Karpas-422 (cell line): ENCODE data around the gene ZNF341. TPM values are rescaled to one million over a fixed set of nuclear protein-coding genes. Genes with fewer than 3 reads are reported as not detected.

Experiments used
- DNase-seq: peaks from one replicate; pipeline ENCODE4 v3.0.0-alpha.2; 2015
- H2AFZ ChIP-seq: fragments of 200-600 bp; sonication (generic); 2 replicates; pipeline ENCODE4 v1.6.1; 2014; ENCODE audit warnings: antibody characterized with exemption, low read length, mixed read lengths
- H3K27ac ChIP-seq: fragments of 200-600 bp; sonication (generic); 2 replicates; pipeline ENCODE4 v1.5.1; 2014; ENCODE audit warnings: mild to moderate bottlenecking, low read length, moderate library complexity
- H3K27me3 ChIP-seq: fragments of 200-600 bp; sonication (generic); 2 replicates; pipeline ENCODE4 v1.6.1; 2014; ENCODE audit warnings: low read length, mixed read lengths
- H3K36me3 ChIP-seq: fragments of 200-600 bp; sonication (generic); 2 replicates; pipeline ENCODE4 v1.6.1; 2014; ENCODE audit warnings: low read length, mixed read lengths; ENCODE audit not compliant: insufficient read depth
- H3K4me1 ChIP-seq: fragments of 200-600 bp; sonication (generic); 2 replicates; pipeline ENCODE4 v1.6.1; 2014; ENCODE audit warnings: mild to moderate bottlenecking, low read length, mixed read lengths
- H3K4me2 ChIP-seq: fragments of 200-600 bp; sonication (generic); 2 replicates; pipeline ENCODE4 v1.6.1; 2014; ENCODE audit warnings: low read length, low read depth, mild to moderate bottlenecking; ENCODE audit not compliant: poor library complexity, severe bottlenecking
- H3K4me3 ChIP-seq: fragments of 200-600 bp; sonication (generic); 2 replicates; pipeline ENCODE4 v1.5.1; 2014; ENCODE audit warnings: mild to moderate bottlenecking, antibody characterized with exemption, low read length, mixed read lengths
- H3K79me2 ChIP-seq: fragments of 200-600 bp; sonication (generic); 2 replicates; pipeline ENCODE4 v1.6.1; 2014; ENCODE audit warnings: mild to moderate bottlenecking, low read length, mixed read lengths
- H3K9ac ChIP-seq: fragments of 200-600 bp; sonication (generic); 2 replicates; pipeline ENCODE4 v1.6.0; 2014; ENCODE audit warnings: low read length
- H3K9me2 ChIP-seq: fragments of 200-600 bp; sonication (generic), shearing (Covaris generic); replicated peaks from 2 replicates; pipeline ENCODE4 v1.6.0; 2014; ENCODE audit warnings: mild to moderate bottlenecking, low read length, moderate library complexity; ENCODE audit not compliant: insufficient read depth
- H3K9me3 ChIP-seq: fragments of 300-700, 200-600 bp; sonication (generic); 2 replicates; pipeline ENCODE4 v1.6.1; 2014; ENCODE audit warnings: low read length, mixed read lengths
- H4K20me1 ChIP-seq: fragments of 200-600 bp; sonication (generic); 2 replicates; pipeline ENCODE4 v1.6.1; 2014; ENCODE audit warnings: mild to moderate bottlenecking, antibody characterized with exemption, low read length, low read depth; ENCODE audit not compliant: insufficient read depth
- total RNA-seq: library from RNA; depleted of rRNA; stranded (reverse); fragments of >200 nt; shearing (Covaris generic); gene quantifications from 2 replicates; pipeline ENCODE4 v1.2.3, GENCODE V29; 2014; ENCODE audit warnings: low replicate concordance

The ZNF341 gene
- total RNA-seq, 1 experiment from 2014 or later: 3.0 TPM

GRCh38 chr20:33830371-33830770 lies 98.6 kb downstream of the ZNF341 start:
- H3K9me2 ChIP-seq: no peaks in the 10 kb centered on the region
- no peak overlapping the region for H2AFZ ChIP-seq
- no peak overlapping the region for H3K9ac ChIP-seq
- H3K4me3 ChIP-seq: no peak overlapping the region
- peaks cover 14% of the 10 kb centered on the region; the same call in 1 of the 2 replicates for H4K20me1 ChIP-seq
- peaks cover 6% of the 10 kb centered on the region; the same call in 1 of the 2 replicates for H3K36me3 ChIP-seq
- no peak overlapping the region for H3K27ac ChIP-seq
- no peak for DNase-seq
- H3K9me3 ChIP-seq: no peaks in the 10 kb centered on the region
- no peaks in the 10 kb centered on the region for H3K27me3 ChIP-seq
- no peak overlapping the region for H3K4me2 ChIP-seq
- peaks cover 98% of the 10 kb centered on the region for H3K79me2 ChIP-seq
- H3K4me1 ChIP-seq: peaks cover 36% of the 10 kb centered on the region

GRCh38 chr20:33832103-33832804 lies 100.5 kb downstream of the ZNF341 start:
- H3K36me3 ChIP-seq: peaks cover 6% of the 10 kb centered on the region; the same call in 1 of the 2 replicates
- H3K27me3 ChIP-seq: no peaks in the 10 kb centered on the region

DNA sequence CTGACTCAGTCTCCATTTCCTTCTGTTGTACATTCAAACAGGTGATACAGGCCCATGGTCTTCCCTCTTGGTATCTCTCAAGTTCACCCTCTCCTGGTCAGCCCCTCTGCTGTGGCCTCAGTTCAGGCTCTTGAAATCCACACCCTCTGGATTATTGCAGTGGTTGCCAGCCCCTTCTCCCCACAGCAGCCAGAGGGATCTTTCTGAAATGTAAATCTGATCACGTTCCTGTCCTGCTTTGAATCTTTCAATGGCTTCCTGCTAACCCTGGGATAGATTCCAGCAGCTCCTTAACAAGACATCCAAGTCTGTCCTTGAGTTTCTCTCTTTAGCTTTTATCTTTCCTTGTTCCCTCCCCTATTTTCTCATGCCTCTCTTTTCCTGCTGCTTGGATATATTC lies 101.5 kb downstream of the ZNF341 start:
- Histone ChIP-seq H4K20me1 (peaks cover 5% of the 10 kb centered on the region; the same call in 1 of the 2 replicates), H3K27ac (no peak overlapping the region), H3K36me3 (peaks cover 6% of the 10 kb centered on the region; the same call in 1 of the 2 replicates), H3K9me2 (no peaks in the 10 kb centered on the region), H3K9ac (no peak overlapping the region), H3K4me1 (peaks cover 24% of the 10 kb centered on the region), H3K4me3 (no peak overlapping the region), H3K27me3 (no peaks in the 10 kb centered on the region), H3K79me2 (peaks cover 98% of the 10 kb centered on the region), H3K9me3 (no peaks in the 10 kb centered on the region), H2AFZ (no peak overlapping the region), H3K4me2 (no peak overlapping the region)
- no peak for DNase-seq

More at GRCh38 chr20:33832103-33832804, 100.5 kb downstream of the ZNF341 start:
- no peak overlapping the region for H3K9ac ChIP-seq
- no peak overlapping the region for H3K27ac ChIP-seq
- H2AFZ ChIP-seq: no peak overlapping the region
- H3K79me2 ChIP-seq: peaks cover 98% of the 10 kb centered on the region
- peaks cover 9% of the 10 kb centered on the region; the same call in 1 of the 2 replicates for H4K20me1 ChIP-seq
- H3K4me3 ChIP-seq: no peak overlapping the region
- no peak overlapping the region for H3K4me2 ChIP-seq
- H3K9me2 ChIP-seq: no peaks in the 10 kb centered on the region
- DNase-seq: no peak
- no peaks in the 10 kb centered on the region for H3K9me3 ChIP-seq
- H3K4me1 ChIP-seq: peaks cover 24% of the 10 kb centered on the region

DNA sequence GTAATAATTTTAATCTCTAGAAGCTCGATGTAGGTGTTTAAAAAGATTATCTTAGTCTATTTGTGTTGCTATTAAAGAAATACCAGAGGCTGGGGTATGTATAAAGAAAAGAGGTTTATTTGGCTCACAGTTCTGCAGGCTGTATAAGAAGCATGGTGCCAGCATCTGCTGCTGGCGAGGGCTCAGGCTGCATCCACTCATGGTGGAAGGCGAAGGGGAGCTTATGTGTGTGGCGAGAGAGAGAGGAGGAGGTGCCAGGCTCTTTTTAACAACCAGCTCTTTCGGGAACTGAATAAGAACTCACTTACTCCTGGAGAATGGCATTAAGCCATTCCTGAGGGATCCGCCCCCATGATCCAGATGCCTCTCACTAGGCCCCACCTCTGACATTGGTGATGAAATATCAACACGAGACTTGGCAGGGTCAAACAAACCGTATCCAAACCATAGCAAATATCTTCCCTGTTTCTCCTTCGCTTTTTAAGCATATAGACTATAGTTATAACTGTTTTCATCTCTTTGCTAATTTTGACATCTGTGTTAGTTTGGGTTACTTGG lies 103.9 kb downstream of the ZNF341 start:
- H3K79me2 ChIP-seq: peaks cover 98% of the 10 kb centered on the region
- no peak overlapping the region for H3K4me3 ChIP-seq
- H4K20me1 ChIP-seq: peaks cover 4% of the 10 kb centered on the region; the same call in 1 of the 2 replicates
- peaks cover 6% of the 10 kb centered on the region; the same call in 1 of the 2 replicates for H3K36me3 ChIP-seq
- no peaks in the 10 kb centered on the region for H3K27me3 ChIP-seq
- H3K9me2 ChIP-seq: no peaks in the 10 kb centered on the region
- H3K9me3 ChIP-seq: no peaks in the 10 kb centered on the region
- no peak overlapping the region for H3K27ac ChIP-seq
- no peak for DNase-seq
- peaks cover 37% of the 10 kb centered on the region for H3K4me1 ChIP-seq
- no peak overlapping the region for H3K4me2 ChIP-seq
- H3K9ac ChIP-seq: no peak overlapping the region
- H2AFZ ChIP-seq: no peak overlapping the region

DNA sequence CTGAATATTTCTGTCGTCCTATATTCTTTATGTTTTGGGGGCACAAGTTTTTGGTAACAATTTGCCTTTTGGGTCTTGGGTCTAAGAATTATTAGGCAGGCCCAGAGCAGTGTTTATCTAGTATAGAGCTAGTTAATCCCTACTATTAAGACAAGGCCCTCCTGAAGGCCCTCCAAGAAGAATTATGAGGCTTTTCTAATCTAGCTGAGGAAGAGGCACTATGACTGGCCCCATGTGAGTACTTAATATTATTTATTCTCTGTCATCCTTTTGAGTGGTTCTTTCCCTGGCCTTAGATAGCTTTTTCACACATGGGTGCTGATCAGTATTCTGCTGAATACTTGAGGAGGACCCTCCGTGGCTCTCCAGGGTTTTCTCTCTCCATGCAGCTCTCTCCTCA lies 104.5 kb downstream of the ZNF341 start:
- no peaks in the 10 kb centered on the region for H3K27me3 ChIP-seq
- H3K27ac ChIP-seq: no peak overlapping the region
- peaks cover 4% of the 10 kb centered on the region; the same call in 1 of the 2 replicates for H4K20me1 ChIP-seq
- no peak overlapping the region for H3K4me2 ChIP-seq
- peaks cover 43% of the 10 kb centered on the region for H3K4me1 ChIP-seq
- no peak overlapping the region for H2AFZ ChIP-seq
- no peaks in the 10 kb centered on the region for H3K9me2 ChIP-seq
- peaks cover 6% of the 10 kb centered on the region; the same call in 1 of the 2 replicates for H3K36me3 ChIP-seq
- no peak overlapping the region for H3K9ac ChIP-seq
- no peak overlapping the region for H3K4me3 ChIP-seq
- no peak for DNase-seq
- H3K9me3 ChIP-seq: no peaks in the 10 kb centered on the region
- peaks cover 98% of the 10 kb centered on the region for H3K79me2 ChIP-seq

GRCh38 chr20:33837096-33837830 lies 105.5 kb downstream of the ZNF341 start:
- no peak overlapping the region for H3K4me2 ChIP-seq
- H3K9me3 ChIP-seq: no peaks in the 10 kb centered on the region
- no peaks in the 10 kb centered on the region for H3K27me3 ChIP-seq
- H3K9me2 ChIP-seq: no peaks in the 10 kb centered on the region
- no peak overlapping the region for H3K27ac ChIP-seq
- H4K20me1 ChIP-seq: peaks cover 9% of the 10 kb centered on the region; the same call in 1 of the 2 replicates
- no peak overlapping the region for H2AFZ ChIP-seq
- H3K79me2 ChIP-seq: peaks cover 98% of the 10 kb centered on the region
- peaks cover 5% of the 10 kb centered on the region; the same call in 1 of the 2 replicates for H3K36me3 ChIP-seq
- peaks cover 53% of the 10 kb centered on the region for H3K4me1 ChIP-seq
- no peak overlapping the region for H3K9ac ChIP-seq
- H3K4me3 ChIP-seq: no peak overlapping the region
- DNase-seq: no peak

GRCh38 chr20:33838035-33838864 lies 106.5 kb downstream of the ZNF341 start:
- DNase-seq: no peak
- Histone ChIP-seq H3K36me3 (peaks cover 4% of the 10 kb centered on the region; the same call in 1 of the 2 replicates), H4K20me1 (peaks cover 9% of the 10 kb centered on the region; the same call in 1 of the 2 replicates), H3K27ac (no peak overlapping the region), H3K9me3 (no peaks in the 10 kb centered on the region), H3K4me2 (no peak overlapping the region), H3K4me1 (peaks cover 63% of the 10 kb centered on the region), H3K79me2 (peaks cover 100% of the 10 kb centered on the region), H3K27me3 (no peaks in the 10 kb centered on the region), H2AFZ (no peak overlapping the region), H3K4me3 (no peak overlapping the region), H3K9me2 (no peaks in the 10 kb centered on the region), H3K9ac (no peak overlapping the region)
